HepG2 (cell line): Measurements from ENCODE around the gene RPP14. TPM values are rescaled to one million over a fixed set of nuclear protein-coding genes. Genes with fewer than 3 reads are reported as not detected.

ENCODE experiments used
- ATAC-seq: fragments of 200-7000 bp; cut with Tn5 transposase; 3 replicates; pipeline ENCODE4 v1.9.1; 2020; ENCODE audit warnings: mild to moderate bottlenecking, moderate library complexity
- BruUV-seq: library from RNA; stranded (reverse); fragments of 400-500 nt; replicated peaks from 2 replicates; lab custom pipeline; 2021; lab: Mats Ljungman, UMichigan
- CTCF ChIA-PET: fragments of 300-600 bp; formaldehyde crosslinking; extraction: SDS; loops from one replicate; lab custom pipeline; 2021; ENCODE audit warnings: low total read pairs, inconsistent platforms, low intra/inter-chr PET ratio; lab: Yijun Ruan, JAX
- POLR2A ChIA-PET: fragments of 350-600 bp; sonication (Branson Sonifier 250); formaldehyde crosslinking; loops from one replicate; lab custom pipeline; 2020; ENCODE audit warnings: antibody characterized with exemption, inconsistent platforms; lab: Yijun Ruan, JAX
- DNase-seq: peaks from one replicate; pipeline ENCODE4 v3.0.0-alpha.2; 2015; ENCODE audit warnings: low spot score
- FAIRE-seq: peaks from 3 replicates; lab custom pipeline; 2011; peaks lifted over from hg19 to GRCh38; lab: Jason Lieb, UNC
- H2AFZ ChIP-seq: one replicate; pipeline ENCODE4 v1.6.1; 2011; ENCODE audit warnings: low read length, inconsistent platforms
- H3K27ac ChIP-seq: fragments of 300-600 bp; 3 replicates; pipeline ENCODE4 v1.8.0; 2011; ENCODE audit warnings: mixed run types, mild to moderate bottlenecking, mixed read lengths, low read length, inconsistent platforms; ENCODE audit not compliant: insufficient read depth; ENCODE audit errors: extremely low read length
- H3K27me3 ChIP-seq, 2 experiments: fragments of 200-600 bp in 1 of 2; 2 replicates in 1 of 2; 3 replicates in 1 of 2; pipeline versions ENCODE4 v1.6.0 to v1.8.0; 2011; ENCODE audit warnings: low read length in 2 of 2, mild to moderate bottlenecking in 2 of 2, moderate library complexity in 2 of 2, inconsistent platforms in 1 of 2; ENCODE audit not compliant: insufficient read depth in 2 of 2, control insufficient read depth in 1 of 2
- H3K36me3 ChIP-seq, 2 experiments: fragments of 200-600 bp in 1 of 2; replicated peaks in 1 of 2; 2 replicates in 1 of 2; 3 replicates in 1 of 2; pipeline versions ENCODE4 v1.5.1 to v1.8.0; 2011; ENCODE audit warnings: low read length in 2 of 2, inconsistent platforms in 1 of 2; ENCODE audit not compliant: insufficient read depth in 2 of 2, control insufficient read depth in 1 of 2
- H3K4me1 ChIP-seq: 2 replicates; pipeline ENCODE4 v1.5.1; 2012; ENCODE audit warnings: low read length, inconsistent platforms; ENCODE audit not compliant: insufficient read depth
- H3K4me2 ChIP-seq: 2 replicates; pipeline ENCODE4 v1.6.0; 2011; ENCODE audit warnings: low read depth, low read length, inconsistent platforms
- H3K4me3 ChIP-seq, 3 experiments: fragments of 200-600 bp in 1 of 3; sonication (generic), shearing (Covaris generic) in 1 of 3; replicated peaks in 1 of 3; 2 replicates each; pipeline ENCODE4 v1.5.1; 2011 to 2016; ENCODE audit warnings: low read length in 3 of 3, inconsistent platforms in 2 of 3, low read depth in 2 of 3, mild to moderate bottlenecking in 2 of 3, control low read depth in 1 of 3, mixed read lengths in 1 of 3; ENCODE audit not compliant: insufficient read depth in 1 of 3
- H3K79me2 ChIP-seq: one replicate; pipeline ENCODE4 v1.6.1; 2011; ENCODE audit warnings: low read length, inconsistent platforms; ENCODE audit not compliant: insufficient read depth
- H3K9ac ChIP-seq: 2 replicates; pipeline ENCODE4 v1.6.0; 2011; ENCODE audit warnings: mild to moderate bottlenecking, low read depth, low read length, inconsistent platforms; ENCODE audit not compliant: insufficient read depth
- H3K9me3 ChIP-seq: 2 replicates; pipeline ENCODE4 v1.5.1; 2012; ENCODE audit warnings: mild to moderate bottlenecking, low read length
- H4K20me1 ChIP-seq: 2 replicates; pipeline ENCODE4 v1.6.0; 2011; ENCODE audit warnings: inconsistent platforms, mild to moderate bottlenecking, low read length, moderate library complexity; ENCODE audit not compliant: insufficient read depth
- HNF4A ChIP-seq: sonication (generic); formaldehyde crosslinking; IDR thresholded peaks from 2 replicates; pipeline ENCODE4 v1.4.0; 2020; ENCODE audit warnings: missing genetic modification reagents
- JUND ChIP-seq: sonication (generic); formaldehyde crosslinking; IDR thresholded peaks from 2 replicates; pipeline ENCODE4 v1.8.0; 2022; ENCODE audit warnings: mild to moderate bottlenecking, missing genetic modification reagents
- YEATS4 ChIP-seq: sonication (generic); formaldehyde crosslinking; IDR thresholded peaks from 2 replicates; pipeline ENCODE4 v1.4.0; 2020; ENCODE audit warnings: missing genetic modification reagents, borderline replicate concordance
- WGBS: methylation state at CpG from one replicate; pipeline ENCODE4 v1.1.6; 2017; ENCODE audit warnings: low lambda C conversion rate; 5-methylcytosine and 5-hydroxymethylcytosine counted together
- in situ Hi-C: cut with HindIII; loops from 2 replicates; pipeline ENCODE4 v1.10.0; 2017; ENCODE audit warnings: low pct_unique_long_range_greater_than_20kb; ENCODE audit not compliant: extremely low pct_ligation_motif_present
- intact Hi-C: fragments of 100-400 bp; cut with micrococcal nuclease; formaldehyde crosslinking; loops from one replicate; pipeline ENCODE4 v1.10.0; 2022; ENCODE audit not compliant: unreplicated experiment
- polyA plus RNA-seq, 8 experiments: library from polyadenylated mRNA; depleted of rRNA in 3 of 8; stranded (reverse) in 7 of 8; unstranded in 1 of 8; fragments of >200 nt; fragmentation: Illumina TruSeq in 4 of 8; extraction: Trizol in 4 of 8; gene quantifications; 2 replicates each; pipeline versions ENCODE4 v1.2.1 to v1.2.3, GENCODE V29; 2011 to 2016; ENCODE audit warnings: low read depth in 4 of 8, missing spikeins in 1 of 8, mixed read lengths in 1 of 8; ENCODE audit not compliant: insufficient read depth in 1 of 8
- total RNA-seq, 5 experiments: library from RNA; depleted of rRNA; stranded (reverse); fragments of >200 nt; fragmentation: Illumina TruSeq; extraction: Trizol; gene quantifications; 2 replicates each; pipeline ENCODE4 v1.2.3, GENCODE V29; 2016; ENCODE audit warnings: low read depth in 1 of 5
- TF ChIP-seq, protein P1 (sequence below): sonication (generic); formaldehyde crosslinking; conservative IDR thresholded peaks from 2 replicates; pipeline ENCODE4 v1.4.0; 2020; ENCODE audit warnings: missing genetic modification reagents
- TF ChIP-seq, protein P2 (sequence below): sonication (generic); formaldehyde crosslinking; IDR thresholded peaks from 2 replicates; pipeline ENCODE4 v1.9.0; 2021; ENCODE audit warnings: mild to moderate bottlenecking, missing genetic modification reagents

The RPP14 gene
- total and polyA plus RNA-seq, 2 of the 13 experiments (the other 11 are each of a cell fraction or from before 2014, with no cell fraction given) = 15.4 to 16.2 TPM

DNA sequence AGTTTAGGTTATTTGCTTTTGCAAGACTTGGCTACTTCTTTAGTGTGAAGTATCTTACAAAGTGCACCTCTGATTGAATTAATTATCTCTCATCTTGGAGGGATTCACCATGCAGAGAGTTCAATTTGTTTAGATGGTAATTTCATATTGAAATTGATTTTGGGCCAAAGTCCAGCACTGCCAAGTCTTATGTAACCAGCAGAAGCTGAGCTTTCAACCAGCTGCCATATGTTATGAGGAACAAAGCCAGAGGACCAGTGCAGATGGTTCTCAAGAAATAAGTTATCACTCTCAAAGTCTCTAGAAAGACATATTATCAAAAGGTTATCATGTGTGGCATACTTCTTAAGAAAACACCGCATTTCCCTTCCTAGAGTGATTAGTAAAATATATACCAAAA, 39.5 kb upstream of the RPP14 start:
- intact Hi-C loops = no loop called here
- Histone ChIP-seq H3K79me2 (no peaks in the 10 kb centered on the region), H3K27me3 (no peaks in the 10 kb centered on the region), H2AFZ (no peak overlapping the region), H3K9ac (no peak overlapping the region), H3K36me3 (peaks cover 5 to 12% of the 10 kb centered on the region in 2 experiments; a peak in 3 of 5 replicates), H3K4me3 (no peak overlapping the region), H3K27ac (no peak overlapping the region), H3K4me1 (no peaks in the 10 kb centered on the region), H3K4me2 (no peak overlapping the region), H4K20me1 (no peaks in the 10 kb centered on the region), H3K9me3 (no peaks in the 10 kb centered on the region)
- ChIA-PET POLR2A (interaction anchor here (1.4 kb wide), 1 partner anchor 29 kb away, joined by 5 read pairs; the partner anchor contains the start of gene ABHD6), CTCF (no interaction called here)
- in situ Hi-C loops = no loop called here
- no TSS peak for BruUV-seq
- FAIRE-seq = no peak
- ATAC-seq = no peak
- 95% methylated on average over 1 of the region's 1 CpG for WGBS
- TF ChIP-seq, protein P1, sequence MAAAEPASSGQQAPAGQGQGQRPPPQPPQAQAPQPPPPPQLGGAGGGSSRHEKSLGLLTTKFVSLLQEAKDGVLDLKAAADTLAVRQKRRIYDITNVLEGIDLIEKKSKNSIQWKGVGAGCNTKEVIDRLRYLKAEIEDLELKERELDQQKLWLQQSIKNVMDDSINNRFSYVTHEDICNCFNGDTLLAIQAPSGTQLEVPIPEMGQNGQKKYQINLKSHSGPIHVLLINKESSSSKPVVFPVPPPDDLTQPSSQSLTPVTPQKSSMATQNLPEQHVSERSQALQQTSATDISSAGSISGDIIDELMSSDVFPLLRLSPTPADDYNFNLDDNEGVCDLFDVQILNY = no peak
- TF ChIP-seq HNF4A (CRISPR knock-in tag) (0 out of 2 replicates have a peak, but pooled peaks have one; percentile 13), JUND (CRISPR knock-in tag) (no peak), YEATS4 (CRISPR knock-in tag) (no peak)
- TF ChIP-seq, protein P2, sequence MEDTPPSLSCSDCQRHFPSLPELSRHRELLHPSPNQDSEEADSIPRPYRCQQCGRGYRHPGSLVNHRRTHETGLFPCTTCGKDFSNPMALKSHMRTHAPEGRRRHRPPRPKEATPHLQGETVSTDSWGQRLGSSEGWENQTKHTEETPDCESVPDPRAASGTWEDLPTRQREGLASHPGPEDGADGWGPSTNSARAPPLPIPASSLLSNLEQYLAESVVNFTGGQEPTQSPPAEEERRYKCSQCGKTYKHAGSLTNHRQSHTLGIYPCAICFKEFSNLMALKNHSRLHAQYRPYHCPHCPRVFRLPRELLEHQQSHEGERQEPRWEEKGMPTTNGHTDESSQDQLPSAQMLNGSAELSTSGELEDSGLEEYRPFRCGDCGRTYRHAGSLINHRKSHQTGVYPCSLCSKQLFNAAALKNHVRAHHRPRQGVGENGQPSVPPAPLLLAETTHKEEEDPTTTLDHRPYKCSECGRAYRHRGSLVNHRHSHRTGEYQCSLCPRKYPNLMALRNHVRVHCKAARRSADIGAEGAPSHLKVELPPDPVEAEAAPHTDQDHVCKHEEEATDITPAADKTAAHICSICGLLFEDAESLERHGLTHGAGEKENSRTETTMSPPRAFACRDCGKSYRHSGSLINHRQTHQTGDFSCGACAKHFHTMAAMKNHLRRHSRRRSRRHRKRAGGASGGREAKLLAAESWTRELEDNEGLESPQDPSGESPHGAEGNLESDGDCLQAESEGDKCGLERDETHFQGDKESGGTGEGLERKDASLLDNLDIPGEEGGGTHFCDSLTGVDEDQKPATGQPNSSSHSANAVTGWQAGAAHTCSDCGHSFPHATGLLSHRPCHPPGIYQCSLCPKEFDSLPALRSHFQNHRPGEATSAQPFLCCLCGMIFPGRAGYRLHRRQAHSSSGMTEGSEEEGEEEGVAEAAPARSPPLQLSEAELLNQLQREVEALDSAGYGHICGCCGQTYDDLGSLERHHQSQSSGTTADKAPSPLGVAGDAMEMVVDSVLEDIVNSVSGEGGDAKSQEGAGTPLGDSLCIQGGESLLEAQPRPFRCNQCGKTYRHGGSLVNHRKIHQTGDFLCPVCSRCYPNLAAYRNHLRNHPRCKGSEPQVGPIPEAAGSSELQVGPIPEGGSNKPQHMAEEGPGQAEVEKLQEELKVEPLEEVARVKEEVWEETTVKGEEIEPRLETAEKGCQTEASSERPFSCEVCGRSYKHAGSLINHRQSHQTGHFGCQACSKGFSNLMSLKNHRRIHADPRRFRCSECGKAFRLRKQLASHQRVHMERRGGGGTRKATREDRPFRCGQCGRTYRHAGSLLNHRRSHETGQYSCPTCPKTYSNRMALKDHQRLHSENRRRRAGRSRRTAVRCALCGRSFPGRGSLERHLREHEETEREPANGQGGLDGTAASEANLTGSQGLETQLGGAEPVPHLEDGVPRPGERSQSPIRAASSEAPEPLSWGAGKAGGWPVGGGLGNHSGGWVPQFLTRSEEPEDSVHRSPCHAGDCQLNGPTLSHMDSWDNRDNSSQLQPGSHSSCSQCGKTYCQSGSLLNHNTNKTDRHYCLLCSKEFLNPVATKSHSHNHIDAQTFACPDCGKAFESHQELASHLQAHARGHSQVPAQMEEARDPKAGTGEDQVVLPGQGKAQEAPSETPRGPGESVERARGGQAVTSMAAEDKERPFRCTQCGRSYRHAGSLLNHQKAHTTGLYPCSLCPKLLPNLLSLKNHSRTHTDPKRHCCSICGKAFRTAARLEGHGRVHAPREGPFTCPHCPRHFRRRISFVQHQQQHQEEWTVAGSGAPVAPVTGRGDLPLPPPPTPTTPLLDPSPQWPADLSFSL (CRISPR knock-in tag) = no peak
- no peak for DNase-seq
